Mesenchymal stem cell (in vitro differentiated cells and primary cell): ENCODE measurements around the gene ZNF45.

Experiments used
- DNase-seq: peaks from one replicate; pipeline ENCODE4 v3.0.0-alpha.2; 2013
- H2AFZ ChIP-seq: one replicate; pipeline ENCODE4 v1.6.1; 2013; ENCODE audit warnings: low read depth, mild to moderate bottlenecking, control low read depth, inconsistent platforms, low read length, moderate library complexity
- H2AK5ac ChIP-seq: 2 replicates; pipeline ENCODE4 v1.6.1; 2013; ENCODE audit warnings: low read length, moderate library complexity, mild to moderate bottlenecking, inconsistent platforms; ENCODE audit not compliant: severe bottlenecking
- H2BK120ac ChIP-seq: one replicate; pipeline ENCODE4 v1.6.1; 2013; ENCODE audit warnings: low read depth, mild to moderate bottlenecking, inconsistent platforms, low read length, moderate library complexity
- H2BK12ac ChIP-seq, 2 experiments: one replicate each; pipeline ENCODE4 v1.6.1; 2013; ENCODE audit warnings: inconsistent platforms in 2 of 2, low read length in 2 of 2, mild to moderate bottlenecking in 2 of 2, moderate library complexity in 2 of 2, control low read depth in 1 of 2
- H2BK15ac ChIP-seq: one replicate; pipeline ENCODE4 v1.6.1; 2013; ENCODE audit warnings: mild to moderate bottlenecking, low read depth, inconsistent platforms; ENCODE audit not compliant: poor library complexity, severe bottlenecking
- H2BK5ac ChIP-seq: 2 replicates; pipeline ENCODE4 v1.6.1; 2013; ENCODE audit warnings: low read depth, mild to moderate bottlenecking, low read length, control low read depth, inconsistent platforms; ENCODE audit not compliant: poor library complexity, severe bottlenecking
- H3K14ac ChIP-seq, 2 experiments: one replicate each; pipeline ENCODE4 v1.6.1; 2013; ENCODE audit warnings: inconsistent platforms in 2 of 2, low read length in 2 of 2, control low read depth in 1 of 2, mild to moderate bottlenecking in 1 of 2, moderate library complexity in 1 of 2
- H3K18ac ChIP-seq, 2 experiments: one replicate each; pipeline ENCODE4 v1.6.1; 2013; ENCODE audit warnings: inconsistent platforms in 2 of 2, low read length in 2 of 2, control low read depth in 1 of 2, low read depth in 1 of 2, mild to moderate bottlenecking in 1 of 2
- H3K23ac ChIP-seq, 2 experiments: one replicate each; pipeline ENCODE4 v1.6.1; 2013; ENCODE audit warnings: inconsistent platforms in 2 of 2, low read length in 2 of 2, mild to moderate bottlenecking in 2 of 2, moderate library complexity in 2 of 2, control low read depth in 1 of 2
- H3K27ac ChIP-seq: 2 replicates; pipeline ENCODE4 v1.5.1; 2013; ENCODE audit warnings: mild to moderate bottlenecking, moderate library complexity, low read length, control low read depth, inconsistent platforms; ENCODE audit not compliant: poor library complexity, severe bottlenecking
- H3K27me3 ChIP-seq, 2 experiments: 2 replicates each; pipeline versions ENCODE4 v1.6.1 to v1.7.0; 2013; ENCODE audit warnings: low read length in 2 of 2, mild to moderate bottlenecking in 2 of 2, moderate library complexity in 2 of 2, control low read depth in 1 of 2, inconsistent platforms in 1 of 2; ENCODE audit not compliant: control insufficient read depth in 1 of 2, insufficient read depth in 1 of 2
- H3K36me3 ChIP-seq, 2 experiments: 2 replicates each; pipeline versions ENCODE4 v1.6.1 to v1.7.0; 2013; ENCODE audit warnings: low read length in 2 of 2, control low read depth in 1 of 2, inconsistent platforms in 1 of 2, low read depth in 1 of 2, mild to moderate bottlenecking in 1 of 2; ENCODE audit not compliant: insufficient read depth in 2 of 2, control insufficient read depth in 1 of 2
- H3K4ac ChIP-seq, 2 experiments: one replicate each; pipeline ENCODE4 v1.6.1; 2013; ENCODE audit warnings: inconsistent platforms in 2 of 2, low read length in 2 of 2, mild to moderate bottlenecking in 2 of 2, moderate library complexity in 2 of 2, control low read depth in 1 of 2, low read depth in 1 of 2
- H3K4me1 ChIP-seq: 2 replicates; pipeline ENCODE4 v1.6.1; 2013; ENCODE audit warnings: low read depth, low read length, control low read depth; ENCODE audit not compliant: control insufficient read depth, insufficient read depth
- H3K4me2 ChIP-seq: 2 replicates; pipeline ENCODE4 v1.6.1; 2013; ENCODE audit warnings: low read length, mild to moderate bottlenecking, inconsistent platforms; ENCODE audit not compliant: poor library complexity, severe bottlenecking
- H3K4me3 ChIP-seq, 2 experiments: 2 replicates each; pipeline versions ENCODE4 v1.5.1 to v1.7.0; 2013; ENCODE audit warnings: low read length in 2 of 2, mild to moderate bottlenecking in 2 of 2, control low read depth in 1 of 2, low read depth in 1 of 2; ENCODE audit not compliant: insufficient read depth in 1 of 2
- H3K79me1 ChIP-seq: replicated peaks from 2 replicates; pipeline ENCODE4 v1.6.1; 2013; ENCODE audit warnings: mild to moderate bottlenecking, control low read depth, low read length, inconsistent platforms; ENCODE audit not compliant: poor library complexity, severe bottlenecking
- H3K9ac ChIP-seq: 2 replicates; pipeline ENCODE4 v1.7.0; 2013; ENCODE audit warnings: mild to moderate bottlenecking, low read length, moderate library complexity
- H3K9me3 ChIP-seq: 2 replicates; pipeline ENCODE4 v1.7.0; 2013; ENCODE audit warnings: mild to moderate bottlenecking, low read length; ENCODE audit not compliant: control insufficient read depth
- H4K8ac ChIP-seq: one replicate; pipeline ENCODE4 v1.6.1; 2013; ENCODE audit warnings: inconsistent platforms, mild to moderate bottlenecking, low read length, moderate library complexity
- H4K91ac ChIP-seq: one replicate; pipeline ENCODE4 v1.6.1; 2013; ENCODE audit warnings: mild to moderate bottlenecking, low read length, inconsistent platforms
- WGBS: methylation state at CpG from one replicate; pipeline ENCODE4 v1.1.7; 2013; ENCODE audit warnings: mixed read lengths; 5-methylcytosine and 5-hydroxymethylcytosine counted together

The ZNF45 gene

DNA sequence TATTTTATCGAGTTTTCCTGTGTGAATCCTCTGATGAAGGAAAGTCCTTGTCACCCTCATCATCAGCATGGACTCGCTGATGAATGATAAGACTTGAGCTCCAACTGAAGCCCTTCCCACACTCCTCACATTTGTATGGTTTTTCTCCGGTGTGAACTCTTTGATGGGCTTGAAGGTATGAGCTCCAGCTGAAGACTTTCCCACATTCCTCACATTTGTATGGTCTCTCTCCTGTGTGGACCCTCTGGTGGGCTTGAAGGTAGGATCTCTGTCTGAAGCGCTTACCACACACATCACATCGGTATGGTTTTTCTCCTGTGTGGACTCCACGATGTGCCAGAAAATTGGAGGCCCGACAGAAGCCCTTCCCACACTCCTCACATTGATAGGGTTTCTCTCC, 21.7 kb downstream of the ZNF45 start:
- peaks cover 99% of the 10 kb centered on the region for H3K9me3 ChIP-seq
- H3K14ac ChIP-seq, result no peak overlapping the region
- no peak overlapping the region for H3K23ac ChIP-seq
- H2BK120ac ChIP-seq, result no peak overlapping the region
- no peaks in the 10 kb centered on the region for H3K27me3 ChIP-seq
- H3K4me3 ChIP-seq, result peak overlapping the region in 1 of 2 experiments; percentile 63
- H2AFZ ChIP-seq, result no peak overlapping the region
- H2BK15ac ChIP-seq, result no peak overlapping the region
- H3K4ac ChIP-seq, result no peak overlapping the region
- H3K4me2 ChIP-seq, result no peak overlapping the region
- H3K79me1 ChIP-seq, result no peaks in the 10 kb centered on the region
- no peak overlapping the region for H4K91ac ChIP-seq
- no peak overlapping the region for H3K27ac ChIP-seq
- H2BK5ac ChIP-seq, result no peak overlapping the region
- H2AK5ac ChIP-seq, result no peak overlapping the region
- no peak overlapping the region for H3K9ac ChIP-seq
- 96% methylated on average over 7 of the region's 7 CpGs for WGBS
- H3K4me1 ChIP-seq, result no peaks in the 10 kb centered on the region
- DNase-seq, result no peak
- H3K36me3 ChIP-seq, result peaks cover 33 to 63% of the 10 kb centered on the region in 2 experiments
- no peak overlapping the region for H2BK12ac ChIP-seq
- H4K8ac ChIP-seq, result no peak overlapping the region
- no peak overlapping the region for H3K18ac ChIP-seq

- H3K23ac ChIP-seq, result no peak overlapping the region
- H3K4me2 ChIP-seq, result no peak overlapping the region
- H3K4ac ChIP-seq, result no peak overlapping the region
- no peak overlapping the region for H4K91ac ChIP-seq
- no peak overlapping the region for H2BK120ac ChIP-seq
- no peak overlapping the region for H2BK12ac ChIP-seq
- H2BK15ac ChIP-seq, result no peak overlapping the region
- no peak overlapping the region for H3K9ac ChIP-seq
- H3K79me1 ChIP-seq, result no peaks in the 10 kb centered on the region
- H3K18ac ChIP-seq, result no peak overlapping the region
- DNase-seq, result no peak
- peaks cover 22 to 38% of the 10 kb centered on the region in 2 experiments for H3K36me3 ChIP-seq
- H3K4me3 ChIP-seq, result no peak overlapping the region
- H2AK5ac ChIP-seq, result no peak overlapping the region
- H3K9me3 ChIP-seq, result peaks cover 92% of the 10 kb centered on the region
- no peak overlapping the region for H2BK5ac ChIP-seq
- no peak overlapping the region for H3K27ac ChIP-seq
- H4K8ac ChIP-seq, result no peak overlapping the region
- no peak overlapping the region for H3K14ac ChIP-seq
- H3K4me1 ChIP-seq, result no peaks in the 10 kb centered on the region
- H3K27me3 ChIP-seq, result no peaks in the 10 kb centered on the region
- no peak overlapping the region for H2AFZ ChIP-seq
These were observed 24.2 kb downstream of the ZNF45 start for GRCh38 chr19:43910884-43911283.

DNA sequence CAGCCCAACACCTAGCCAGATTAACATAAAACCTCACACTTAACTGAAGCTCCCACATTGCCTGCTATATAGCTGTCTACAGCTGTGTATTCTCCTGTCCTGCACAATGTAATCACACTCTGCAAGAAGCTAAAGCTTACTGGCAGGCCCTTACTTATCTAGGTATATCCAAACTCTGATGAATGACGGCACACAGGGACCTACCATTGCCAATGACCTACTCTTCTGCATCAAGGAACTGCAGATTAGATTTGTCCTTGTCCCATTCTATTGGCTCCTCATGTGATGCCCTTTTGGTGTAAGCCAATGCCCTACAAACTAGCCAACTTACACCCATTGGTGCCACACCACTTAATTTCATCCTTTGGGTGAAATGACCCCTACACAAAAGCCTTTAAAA, 26.4 kb downstream of the ZNF45 start:
- Histone ChIP-seq H3K18ac (no peak overlapping the region), H3K4me3 (no peak overlapping the region), H3K9me3 (peaks cover 81% of the 10 kb centered on the region), H2BK15ac (no peak overlapping the region), H2BK5ac (no peak overlapping the region), H2AK5ac (no peak overlapping the region), H3K14ac (no peak overlapping the region), H3K4me1 (no peaks in the 10 kb centered on the region), H3K27ac (no peak overlapping the region), H3K36me3 (peaks cover 5 to 16% of the 10 kb centered on the region in 2 experiments), H3K4me2 (no peak overlapping the region), H3K27me3 (no peaks in the 10 kb centered on the region), H3K23ac (no peak overlapping the region), H4K8ac (no peak overlapping the region), H2AFZ (no peak overlapping the region), H3K9ac (no peak overlapping the region), H2BK120ac (no peak overlapping the region), H3K4ac (no peak overlapping the region), H3K79me1 (no peaks in the 10 kb centered on the region), H4K91ac (no peak overlapping the region), H2BK12ac (no peak overlapping the region)
- 74% methylated on average over 1 of the region's 1 CpG for WGBS
- no peak for DNase-seq

GRCh38 chr19:43906774-43907173, 28.3 kb downstream of the ZNF45 start:
- H4K91ac ChIP-seq, result no peak overlapping the region
- H3K27ac ChIP-seq, result no peak overlapping the region
- H3K18ac ChIP-seq, result no peak overlapping the region
- H3K4me2 ChIP-seq, result no peak overlapping the region
- no peak overlapping the region for H2AK5ac ChIP-seq
- H3K79me1 ChIP-seq, result no peaks in the 10 kb centered on the region
- H2BK15ac ChIP-seq, result no peak overlapping the region
- H2BK120ac ChIP-seq, result no peak overlapping the region
- no peak overlapping the region for H3K9ac ChIP-seq
- H3K9me3 ChIP-seq, result peaks cover 76% of the 10 kb centered on the region
- H3K27me3 ChIP-seq, result no peaks in the 10 kb centered on the region
- H3K14ac ChIP-seq, result no peak overlapping the region
- H2BK5ac ChIP-seq, result no peak overlapping the region
- H3K36me3 ChIP-seq, result no peaks in the 10 kb centered on the region
- no peak overlapping the region for H3K23ac ChIP-seq
- no peak overlapping the region for H2AFZ ChIP-seq
- no peak overlapping the region for H2BK12ac ChIP-seq
- DNase-seq, result no peak
- H3K4me3 ChIP-seq, result no peak overlapping the region
- H3K4ac ChIP-seq, result no peak overlapping the region
- H4K8ac ChIP-seq, result no peak overlapping the region
- H3K4me1 ChIP-seq, result peaks cover 2% of the 10 kb centered on the region
- 75% methylated on average over 1 of the region's 2 CpGs for WGBS
